SK-N-DZ (cell line): Measurements from ENCODE around the gene S100A3.

Experiments used
- DNase-seq: peaks from one replicate; pipeline ENCODE4 v3.0.0-alpha.2; 2015; ENCODE audit warnings: low spot score

S100A3 gene

GRCh38 chr1:153510984-153511410, 38.1 kb downstream of the S100A3 start:
- DNase-seq = peak; percentile 83

GRCh38 chr1:153509729-153510354, 39.2 kb downstream of the S100A3 start:
- peak; percentile 61 for DNase-seq

GRCh38 chr1:153509036-153509435, 40.0 kb downstream of the S100A3 start:
- DNase-seq = no peak

- DNase-seq = no peak
These were observed 41.0 kb downstream of the S100A3 start for GRCh38 chr1:153507926-153508583.

GRCh38 chr1:153506831-153507413, 42.1 kb downstream of the S100A3 start:
- no peak for DNase-seq

GRCh38 chr1:153506386-153506785, 42.7 kb downstream of the S100A3 start:
- no peak for DNase-seq

- DNase-seq = no peak
These were observed 43.5 kb downstream of the S100A3 start for GRCh38 chr1:153505576-153505975.

- no peak for DNase-seq
These were observed 45.3 kb downstream of the S100A3 start for GRCh38 chr1:153503766-153504165.

GRCh38 chr1:153498746-153499145, 50.3 kb downstream of the S100A3 start:
- no peak for DNase-seq
